HUES48 (cell line): ENCODE data around the gene CYFIP1.

Experiments
- H3K27ac ChIP-seq: one replicate; pipeline ENCODE4 v1.7.0; 2013; ENCODE audit warnings: low read depth, low read length, inconsistent platforms
- H3K27me3 ChIP-seq: 2 replicates; pipeline ENCODE4 v1.6.1; 2013; ENCODE audit warnings: mild to moderate bottlenecking, low read length; ENCODE audit not compliant: control insufficient read depth, insufficient read depth
- H3K36me3 ChIP-seq: 2 replicates; pipeline ENCODE4 v1.6.1; 2013; ENCODE audit warnings: low read length; ENCODE audit not compliant: control insufficient read depth, insufficient read depth
- H3K4me1 ChIP-seq: 2 replicates; pipeline ENCODE4 v1.6.1; 2013; ENCODE audit warnings: mild to moderate bottlenecking, low read length; ENCODE audit not compliant: control insufficient read depth, insufficient read depth
- H3K4me3 ChIP-seq: 2 replicates; pipeline ENCODE4 v1.5.1; 2013; ENCODE audit warnings: mild to moderate bottlenecking, low read depth, low read length
- H3K9ac ChIP-seq: 2 replicates; pipeline ENCODE4 v1.6.1; 2013; ENCODE audit warnings: mild to moderate bottlenecking, low read depth, low read length, moderate library complexity
- H3K9me3 ChIP-seq: 2 replicates; pipeline ENCODE4 v1.6.1; 2013; ENCODE audit warnings: low read length; ENCODE audit not compliant: control insufficient read depth, insufficient read depth

CYFIP1 gene

GRCh38 chr15:22917556-22917955, 62.6 kb downstream of the CYFIP1 start:
- H3K9me3 ChIP-seq, result no peaks in the 10 kb centered on the region
- no peaks in the 10 kb centered on the region for H3K27me3 ChIP-seq
- no peak overlapping the region for H3K27ac ChIP-seq
- peaks cover 29% of the 10 kb centered on the region for H3K36me3 ChIP-seq
- H3K4me1 ChIP-seq, result no peaks in the 10 kb centered on the region
- H3K9ac ChIP-seq, result no peak overlapping the region
- no peak overlapping the region for H3K4me3 ChIP-seq

- H3K27me3 ChIP-seq, result no peaks in the 10 kb centered on the region
- H3K27ac ChIP-seq, result no peak overlapping the region
- H3K36me3 ChIP-seq, result peaks cover 36% of the 10 kb centered on the region
Measured at GRCh38 chr15:22916606-22917350, 63.4 kb downstream of the CYFIP1 start.

GRCh38 chr15:22915866-22916515, 64.2 kb downstream of the CYFIP1 start:
- H3K9ac ChIP-seq, result no peak overlapping the region
- H3K27me3 ChIP-seq, result no peaks in the 10 kb centered on the region
- H3K27ac ChIP-seq, result no peak overlapping the region
- H3K36me3 ChIP-seq, result peaks cover 40% of the 10 kb centered on the region
- no peaks in the 10 kb centered on the region for H3K4me1 ChIP-seq
- H3K4me3 ChIP-seq, result no peak overlapping the region
- no peaks in the 10 kb centered on the region for H3K9me3 ChIP-seq

More at GRCh38 chr15:22916606-22917350, 63.4 kb downstream of the CYFIP1 start:
- H3K9me3 ChIP-seq, result no peaks in the 10 kb centered on the region
- no peak overlapping the region for H3K9ac ChIP-seq
- no peak overlapping the region for H3K4me3 ChIP-seq
- no peaks in the 10 kb centered on the region for H3K4me1 ChIP-seq

- no peak overlapping the region for H3K9ac ChIP-seq
Measured at GRCh38 chr15:22913646-22914380, 66.4 kb downstream of the CYFIP1 start.

DNA sequence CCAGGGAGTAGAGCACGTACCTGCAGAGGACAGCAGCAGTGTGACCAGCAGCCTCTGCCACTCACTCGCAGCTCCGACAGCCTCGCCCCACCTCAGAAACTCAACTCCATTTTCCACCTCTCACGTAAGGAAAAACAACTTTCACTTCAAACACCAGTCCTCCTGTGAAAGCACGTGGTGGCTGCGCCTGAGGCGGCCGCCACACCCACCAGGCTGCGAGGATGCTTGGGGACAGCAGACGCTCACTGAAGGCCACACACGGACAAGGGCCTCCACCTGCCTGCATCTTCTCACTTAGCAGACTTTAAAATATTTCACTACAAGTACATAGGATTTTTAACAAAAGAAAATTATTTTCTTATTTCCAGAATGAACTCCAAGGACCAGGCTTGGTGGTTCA, 67.9 kb downstream of the CYFIP1 start:
- Histone ChIP-seq H3K9me3 (no peaks in the 10 kb centered on the region), H3K4me3 (no peak overlapping the region), H3K27me3 (no peaks in the 10 kb centered on the region), H3K36me3 (peaks cover 63% of the 10 kb centered on the region), H3K27ac (no peak overlapping the region), H3K4me1 (no peaks in the 10 kb centered on the region), H3K9ac (no peak overlapping the region)

More at GRCh38 chr15:22913646-22914380, 66.4 kb downstream of the CYFIP1 start:
- H3K27me3 ChIP-seq, result no peaks in the 10 kb centered on the region
- no peaks in the 10 kb centered on the region for H3K4me1 ChIP-seq
- H3K4me3 ChIP-seq, result no peak overlapping the region
- H3K9me3 ChIP-seq, result no peaks in the 10 kb centered on the region
- no peak overlapping the region for H3K27ac ChIP-seq
- H3K36me3 ChIP-seq, result peaks cover 58% of the 10 kb centered on the region

GRCh38 chr15:22911306-22911705, 68.9 kb downstream of the CYFIP1 start:
- Histone ChIP-seq H3K4me1 (no peaks in the 10 kb centered on the region), H3K27ac (no peak overlapping the region), H3K9ac (no peak overlapping the region), H3K4me3 (no peak overlapping the region), H3K9me3 (no peaks in the 10 kb centered on the region), H3K27me3 (no peaks in the 10 kb centered on the region), H3K36me3 (peaks cover 68% of the 10 kb centered on the region)

GRCh38 chr15:22908830-22909229, 71.3 kb downstream of the CYFIP1 start:
- no peaks in the 10 kb centered on the region for H3K4me1 ChIP-seq
- H3K36me3 ChIP-seq, result peaks cover 56% of the 10 kb centered on the region
- H3K27me3 ChIP-seq, result no peaks in the 10 kb centered on the region
- no peaks in the 10 kb centered on the region for H3K9me3 ChIP-seq
- no peak overlapping the region for H3K27ac ChIP-seq
- H3K4me3 ChIP-seq, result no peak overlapping the region
- H3K9ac ChIP-seq, result no peak overlapping the region

GRCh38 chr15:22907161-22907950, 72.8 kb downstream of the CYFIP1 start:
- Histone ChIP-seq H3K27ac (no peak overlapping the region), H3K4me1 (no peaks in the 10 kb centered on the region), H3K9me3 (no peaks in the 10 kb centered on the region), H3K36me3 (peaks cover 63% of the 10 kb centered on the region), H3K4me3 (no peak overlapping the region), H3K27me3 (no peaks in the 10 kb centered on the region), H3K9ac (no peak overlapping the region)

DNA sequence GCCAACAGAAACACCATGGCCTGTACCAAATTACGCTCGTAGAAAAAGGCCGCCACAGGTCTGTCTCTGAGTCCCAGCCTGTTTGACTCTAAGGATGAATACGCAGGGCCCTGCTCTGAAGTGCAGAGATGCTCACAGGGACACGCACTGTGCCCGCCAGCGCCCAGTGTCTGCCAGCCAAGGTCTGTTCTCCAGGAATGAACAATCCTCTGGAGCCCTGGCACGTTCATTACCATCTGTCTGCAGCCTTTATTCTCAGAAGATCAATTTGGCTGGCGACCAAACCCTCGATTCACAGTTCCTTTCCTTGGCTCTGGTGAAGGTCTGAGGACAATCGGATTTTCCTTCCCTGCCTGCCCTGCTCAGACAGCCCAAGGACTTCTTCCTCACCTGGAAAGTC, 75.4 kb downstream of the CYFIP1 start:
- H3K4me1 ChIP-seq, result no peaks in the 10 kb centered on the region

DNA sequence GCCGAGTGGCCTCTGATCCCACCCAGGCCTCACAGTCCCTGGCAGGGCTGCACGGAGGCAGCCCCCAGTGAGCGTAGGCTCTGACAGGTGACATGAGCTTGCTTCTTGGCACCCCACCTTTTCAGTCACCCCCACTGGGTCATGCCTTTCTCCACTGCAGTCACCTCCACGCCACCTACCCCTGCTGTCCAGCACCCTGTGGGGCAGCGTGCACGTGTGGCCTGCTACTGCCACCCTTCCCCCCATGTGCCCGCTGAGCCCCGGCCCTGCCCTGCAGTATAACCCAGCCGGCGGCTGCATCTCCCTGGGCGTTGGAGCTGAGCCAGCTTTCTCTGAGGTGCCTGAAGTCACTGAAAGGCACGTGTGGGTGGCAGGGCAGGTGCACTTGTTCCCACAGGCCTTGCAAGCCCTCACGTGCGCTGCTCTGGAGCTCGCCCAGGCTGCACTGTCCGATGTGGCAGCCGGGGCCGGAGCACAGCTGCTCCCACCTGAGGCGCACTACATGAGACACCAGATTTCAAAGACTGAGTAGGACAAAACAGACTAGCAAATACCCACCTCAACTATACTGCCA, 76.1 kb downstream of the CYFIP1 start:
- peaks cover 49% of the 10 kb centered on the region for H3K36me3 ChIP-seq
- no peaks in the 10 kb centered on the region for H3K27me3 ChIP-seq
- no peak overlapping the region for H3K27ac ChIP-seq
- no peaks in the 10 kb centered on the region for H3K4me1 ChIP-seq
- no peaks in the 10 kb centered on the region for H3K9me3 ChIP-seq
- H3K9ac ChIP-seq, result no peak overlapping the region
- H3K4me3 ChIP-seq, result no peak overlapping the region

More for the DNA sequence above, 75.4 kb downstream of the CYFIP1 start:
- H3K27ac ChIP-seq, result no peak overlapping the region
- H3K36me3 ChIP-seq, result peaks cover 56% of the 10 kb centered on the region
- H3K9me3 ChIP-seq, result no peaks in the 10 kb centered on the region
- no peak overlapping the region for H3K4me3 ChIP-seq
- H3K27me3 ChIP-seq, result no peaks in the 10 kb centered on the region
- H3K9ac ChIP-seq, result no peak overlapping the region
